Adrenal gland (tissue), 5 donors: ENCODE results near the gene EGFLAM.

ENCODE experiments used
- CTCF ChIP-seq, 6 experiments: fragments of 450-650 bp in 4 of 6; fragments of 200-600 bp in 2 of 6; sonication (generic) in 1 of 6; IDR thresholded peaks; 1 replicate in 5 of 6; 2 replicates in 1 of 6; pipeline versions ENCODE4 v1.5.1 to v1.8.0; 2016 to 2021; ENCODE audit warnings: antibody characterized with exemption in 6 of 6, mild to moderate bottlenecking in 2 of 6, moderate library complexity in 1 of 6
- POLR2A ChIP-seq, 2 donors: fragments of 450-650 bp; IDR thresholded peaks; one replicate each; pipeline ENCODE4 v1.6.1; 2017; ENCODE audit warnings: antibody characterized with exemption in 2 of 2, mild to moderate bottlenecking in 2 of 2, moderate library complexity in 1 of 2
- donor health status: DM: no; HTN: no; CAD: no.

DNA sequence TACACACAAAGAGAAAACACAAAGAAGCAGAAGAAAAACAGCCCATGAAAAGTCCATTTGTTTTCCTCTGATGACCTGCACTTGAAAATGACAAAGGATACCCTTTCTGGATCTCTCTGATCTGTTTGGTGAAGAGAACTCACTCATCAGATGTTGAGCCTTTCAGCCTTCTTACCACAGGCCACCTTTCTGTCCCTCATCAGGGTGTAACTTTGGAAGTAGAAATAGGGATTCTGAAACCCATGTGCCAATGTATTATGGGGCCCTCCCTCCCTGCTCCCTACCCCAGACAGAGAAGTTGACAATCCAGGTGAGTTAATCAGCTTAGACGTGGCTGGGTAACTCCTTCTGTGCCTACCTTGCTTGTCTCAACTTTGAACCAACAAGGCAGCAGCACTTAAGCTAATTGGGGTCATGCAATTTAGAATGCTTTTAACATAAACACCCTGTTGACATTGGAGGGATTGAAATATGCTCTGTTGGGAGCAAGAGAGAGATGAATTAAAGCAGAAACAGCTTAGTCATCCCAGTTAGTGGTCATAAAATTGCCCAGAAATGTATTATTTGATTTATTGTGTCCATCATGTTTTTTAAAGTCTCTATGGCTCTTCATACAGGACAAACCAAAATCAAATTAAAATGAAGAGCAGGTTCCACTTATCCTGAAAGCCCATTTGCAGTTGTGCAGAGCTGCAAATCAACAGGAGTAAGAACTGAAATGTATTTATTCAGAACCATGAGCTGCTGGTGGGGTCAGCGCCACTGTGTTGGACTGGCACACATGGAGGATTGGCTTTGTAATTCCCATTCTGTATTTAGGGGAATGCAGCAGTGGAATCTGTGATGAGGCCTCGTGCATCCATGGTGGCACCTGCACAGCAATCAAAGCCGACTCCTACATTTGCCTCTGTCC is 166.0 kb downstream of the EGFLAM start:
- TF ChIP-seq CTCF (IDR thresholded peaks at IDR 0.05) (no peak), POLR2A (IDR thresholded peaks at IDR 0.05) (no peak)
